GM12801 (cell line): Measurements from ENCODE around the gene ACSL6.

Source experiments
- CTCF ChIP-seq: IDR thresholded peaks from one replicate; pipeline ENCODE4 v1.5.1; 2011; ENCODE audit warnings: control low read depth; ENCODE audit not compliant: insufficient read length; ENCODE audit errors: extremely low read depth

ACSL6 gene

GRCh38 chr5:131999441-132000240 is 11.8 kb downstream of the ACSL6 start:
- TF ChIP-seq CTCF, result no peak

DNA sequence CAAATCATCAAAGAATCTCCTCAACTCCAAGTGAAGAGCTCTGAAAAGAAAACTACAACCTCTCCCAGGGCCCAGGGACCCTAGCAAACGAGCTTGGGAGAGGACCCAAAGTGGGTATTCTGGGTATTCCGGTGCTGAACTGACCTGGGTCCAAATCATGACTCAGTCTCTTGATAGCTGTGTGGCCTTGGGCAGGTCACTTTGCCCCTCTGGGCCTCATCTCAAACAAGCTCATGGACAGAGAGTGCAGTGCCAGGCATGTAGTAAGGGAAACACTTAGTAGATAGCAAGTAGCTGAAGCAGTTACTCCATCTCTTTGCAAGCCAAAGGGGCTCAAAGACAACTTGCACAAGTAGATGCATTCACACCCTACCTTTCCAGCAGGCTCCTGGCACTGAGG is 12.4 kb downstream of the ACSL6 start:
- no peak for TF ChIP-seq CTCF

- no peak for TF ChIP-seq CTCF
Measured at GRCh38 chr5:131998431-131999040, 12.9 kb downstream of the ACSL6 start.

GRCh38 chr5:131997727-131998117 is 13.7 kb downstream of the ACSL6 start:
- TF ChIP-seq CTCF, result no peak

DNA sequence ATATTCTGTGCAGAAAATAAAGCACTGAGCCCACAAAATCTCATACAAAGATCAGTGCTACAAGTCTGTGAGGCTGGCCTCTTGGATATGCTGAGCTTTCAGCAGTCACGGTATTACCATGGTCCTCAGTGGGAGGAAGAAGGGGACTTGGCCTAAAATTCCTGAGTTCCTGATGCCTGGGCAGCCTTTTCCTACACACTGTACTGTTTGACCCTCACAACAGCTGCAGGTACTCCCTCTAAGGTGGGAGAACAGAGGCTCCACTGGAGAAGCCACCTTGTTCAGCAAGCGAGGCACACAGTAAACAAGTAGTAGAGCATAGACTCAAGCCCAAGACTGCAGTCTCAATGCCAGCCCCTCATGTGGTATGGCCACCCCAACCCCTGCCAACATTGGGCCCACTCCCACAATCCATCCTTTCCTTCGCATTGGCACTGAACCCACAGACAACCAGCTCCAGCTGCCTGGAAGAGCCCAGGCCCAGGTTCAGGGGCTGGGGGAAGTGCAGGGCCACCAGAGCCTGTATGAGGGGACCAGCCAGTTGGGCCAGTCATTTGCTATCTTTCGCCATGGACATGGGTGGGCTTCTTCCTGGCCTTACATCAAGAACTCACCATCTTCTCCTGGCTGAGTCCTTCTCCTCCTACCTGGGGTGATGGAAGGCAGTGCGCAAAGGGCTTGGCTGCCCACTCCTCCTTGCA is 14.3 kb downstream of the ACSL6 start:
- TF ChIP-seq CTCF, result no peak

DNA sequence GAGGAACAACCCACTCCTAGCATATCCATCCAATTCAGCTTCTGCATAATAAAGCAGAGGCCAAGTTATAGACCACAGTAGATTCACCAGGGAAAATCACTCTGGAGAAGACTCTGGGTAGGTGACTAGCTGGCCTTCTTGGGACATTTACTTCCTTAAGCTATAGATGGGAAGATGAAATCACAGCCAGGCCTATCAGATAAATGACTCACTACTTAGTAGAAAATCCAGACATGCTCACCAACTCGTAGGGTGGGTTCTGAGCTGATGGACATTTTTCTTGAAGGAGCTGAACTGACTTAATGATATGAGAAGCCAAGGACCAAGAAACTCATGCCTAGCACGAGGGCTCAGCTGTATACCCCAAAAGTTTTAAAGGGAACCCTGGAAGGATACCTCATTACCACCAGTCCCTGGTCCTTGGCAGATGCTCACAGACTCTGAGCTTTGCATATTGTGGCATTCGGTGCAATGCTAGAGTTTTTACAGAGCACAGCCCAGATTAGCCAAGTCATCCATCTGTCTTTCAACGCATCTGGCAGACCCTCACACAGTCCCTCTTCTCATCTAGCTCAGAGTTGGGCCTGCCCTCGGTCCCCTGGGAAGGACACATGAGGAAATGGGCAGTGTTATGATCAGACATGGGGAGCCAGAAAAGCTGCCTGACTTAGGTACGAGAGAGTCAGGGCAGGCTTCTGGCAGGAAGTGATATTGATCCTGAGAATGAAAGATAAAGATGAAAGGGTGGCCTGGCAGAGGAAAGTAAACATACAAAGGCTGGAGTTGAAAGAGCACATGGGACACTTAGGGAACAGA is 15.0 kb downstream of the ACSL6 start:
- no peak for TF ChIP-seq CTCF

DNA sequence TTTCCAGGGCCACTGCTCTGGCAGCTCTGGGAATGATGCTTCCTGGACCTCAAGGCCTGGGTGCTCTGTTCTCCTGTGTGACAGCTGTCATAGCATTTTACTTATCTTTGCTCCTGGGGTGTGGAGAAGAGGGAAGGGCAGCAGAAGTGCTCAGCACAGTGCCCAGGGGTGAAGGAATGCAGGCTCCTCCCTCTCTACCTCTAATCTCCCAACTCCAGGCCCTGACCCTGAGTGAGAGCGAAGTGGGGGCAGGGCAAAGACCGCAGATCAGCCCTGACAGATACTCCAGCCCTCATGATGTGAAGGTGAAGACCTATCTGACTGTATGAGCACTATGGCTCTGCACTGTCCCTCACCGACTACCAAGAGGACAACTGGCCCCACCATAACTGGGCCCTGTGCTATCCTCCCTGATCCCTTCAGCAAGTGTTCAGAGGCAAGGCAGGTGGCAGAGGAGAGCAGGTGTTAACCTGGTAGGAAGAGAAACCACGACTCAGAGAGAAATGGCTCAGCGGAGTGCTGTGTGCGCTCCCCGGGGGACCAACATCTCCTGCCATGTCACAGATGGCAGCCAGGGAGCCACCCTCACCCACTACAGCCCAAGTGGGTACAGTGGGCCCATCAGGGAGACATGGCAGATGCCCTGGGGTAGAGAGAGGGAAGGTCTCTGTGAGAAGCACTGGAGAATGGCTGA is 16.8 kb downstream of the ACSL6 start:
- TF ChIP-seq CTCF, result no peak
